IMR-90 (cell line): Measurements from ENCODE around the gene TSPAN8. TPM values are rescaled to one million over a fixed set of nuclear protein-coding genes. Genes with fewer than 3 reads are reported as not detected.

Experiments used
- ATAC-seq: fragments of 200-7000 bp; cut with Tn5 transposase; 2 replicates; pipeline ENCODE4 v1.9.1; 2020; ENCODE audit warnings: low read depth, mild to moderate bottlenecking, moderate library complexity
- BruUV-seq: library from RNA; stranded (reverse); fragments of 400-500 nt; replicated peaks from 2 replicates; lab custom pipeline; 2021; lab: Mats Ljungman, UMichigan
- CTCF ChIA-PET: fragments of 300-600 bp; formaldehyde crosslinking; extraction: SDS; loops from one replicate; lab custom pipeline; 2021; ENCODE audit warnings: antibody characterized with exemption; lab: Yijun Ruan, JAX
- POLR2A ChIA-PET: fragments of 300-600 bp; sonication (Branson Sonifier 250); formaldehyde crosslinking; loops from one replicate; lab custom pipeline; 2022; ENCODE audit warnings: antibody characterized with exemption; ENCODE audit not compliant: unreplicated experiment; lab: Charles Lee
- DNase-seq: peaks from one replicate; pipeline ENCODE4 v3.0.0; 2013
- H2AFZ ChIP-seq: replicated peaks from 2 replicates; pipeline ENCODE3; 2013; ENCODE audit warnings: low read length, mild to moderate bottlenecking; ENCODE audit not compliant: poor library complexity
- H2AK5ac ChIP-seq: 2 replicates; pipeline ENCODE4 v1.6.1; 2013; ENCODE audit warnings: low read depth, low read length, inconsistent platforms
- H2AK9ac ChIP-seq: replicated peaks from 2 replicates; pipeline ENCODE3; 2013; ENCODE audit warnings: mild to moderate bottlenecking, low read depth, low read length, moderate library complexity; ENCODE audit not compliant: poor library complexity
- H2BK120ac ChIP-seq: 2 replicates; pipeline ENCODE4 v1.6.1; 2013; ENCODE audit warnings: low read depth, low read length, inconsistent platforms
- H2BK15ac ChIP-seq: 3 replicates; pipeline ENCODE4 v1.6.1; 2013; ENCODE audit warnings: low read depth, low read length, inconsistent platforms
- H2BK20ac ChIP-seq: 2 replicates; pipeline ENCODE4 v1.6.1; 2013; ENCODE audit warnings: low read depth, mild to moderate bottlenecking, inconsistent platforms, low read length, moderate library complexity
- H2BK5ac ChIP-seq: 2 replicates; pipeline ENCODE4 v1.6.1; 2013; ENCODE audit warnings: mild to moderate bottlenecking, low read depth, low read length, inconsistent platforms; ENCODE audit not compliant: poor library complexity, severe bottlenecking
- H3K14ac ChIP-seq: replicated peaks from 2 replicates; pipeline ENCODE4 v1.6.1; 2013; ENCODE audit warnings: low read depth, low read length, inconsistent platforms
- H3K18ac ChIP-seq: 2 replicates; pipeline ENCODE4 v1.6.1; 2013; ENCODE audit warnings: low read depth, low read length, control low read depth
- H3K23ac ChIP-seq: 2 replicates; pipeline ENCODE4 v1.6.1; 2013; ENCODE audit warnings: low read depth, low read length, inconsistent platforms
- H3K27ac ChIP-seq: 2 replicates; pipeline ENCODE4 v1.5.1; 2013; ENCODE audit warnings: mild to moderate bottlenecking, control low read depth, low read length; ENCODE audit not compliant: insufficient read depth
- H3K27me3 ChIP-seq: 2 replicates; pipeline ENCODE4 v1.6.1; 2013; ENCODE audit warnings: low read length; ENCODE audit not compliant: control insufficient read depth, insufficient read depth
- H3K36me3 ChIP-seq: 2 replicates; pipeline ENCODE4 v1.6.1; 2013; ENCODE audit warnings: low read length, mixed read lengths; ENCODE audit not compliant: control insufficient read depth, insufficient read depth
- H3K4ac ChIP-seq: 2 replicates; pipeline ENCODE4 v1.6.1; 2013; ENCODE audit warnings: low read depth, low read length, inconsistent platforms
- H3K4me1 ChIP-seq: 2 replicates; pipeline ENCODE4 v1.6.1; 2013; ENCODE audit warnings: low read length, mixed read lengths; ENCODE audit not compliant: control insufficient read depth, insufficient read depth
- H3K4me2 ChIP-seq: 2 replicates; pipeline ENCODE4 v1.6.1; 2013; ENCODE audit warnings: low read depth, mild to moderate bottlenecking, control low read depth, low read length, moderate library complexity
- H3K4me3 ChIP-seq: 2 replicates; pipeline ENCODE4 v1.5.1; 2013; ENCODE audit warnings: low read depth, mild to moderate bottlenecking, control low read depth, low read length, moderate library complexity; ENCODE audit not compliant: insufficient read depth
- H3K56ac ChIP-seq: 2 replicates; pipeline ENCODE4 v1.6.1; 2013; ENCODE audit warnings: low read length, inconsistent platforms; ENCODE audit not compliant: insufficient read depth; ENCODE audit errors: extremely low read depth
- H3K79me1 ChIP-seq, 2 experiments: 2 replicates each; pipeline ENCODE4 v1.6.1; 2013; ENCODE audit warnings: low read length in 2 of 2, inconsistent platforms in 1 of 2, low read depth in 1 of 2
- H3K9ac ChIP-seq: 2 replicates; pipeline ENCODE4 v1.6.1; 2013; ENCODE audit warnings: low read depth, low read length, control low read depth
- H3K9me1 ChIP-seq: 2 replicates; pipeline ENCODE4 v1.6.1; 2013; ENCODE audit warnings: low read length, inconsistent platforms; ENCODE audit not compliant: insufficient read depth
- H3K9me3 ChIP-seq: 2 replicates; pipeline ENCODE4 v1.6.1; 2013; ENCODE audit warnings: low read length; ENCODE audit not compliant: control insufficient read depth, insufficient read depth
- H4K20me1 ChIP-seq: 2 replicates; pipeline ENCODE4 v1.6.1; 2013; ENCODE audit warnings: low read length, inconsistent platforms; ENCODE audit not compliant: insufficient read depth
- H4K5ac ChIP-seq: 2 replicates; pipeline ENCODE4 v1.6.1; 2013; ENCODE audit warnings: mild to moderate bottlenecking, low read depth, low read length, control low read depth
- H4K8ac ChIP-seq, 2 experiments: 2 replicates each; pipeline ENCODE4 v1.6.1; 2013; ENCODE audit warnings: low read depth in 2 of 2, low read length in 2 of 2, control low read depth in 1 of 2, inconsistent platforms in 1 of 2
- H4K91ac ChIP-seq: 2 replicates; pipeline ENCODE4 v1.6.1; 2013; ENCODE audit warnings: low read depth, low read length, inconsistent platforms; ENCODE audit not compliant: insufficient read depth
- CEBPB ChIP-seq: IDR thresholded peaks from 2 replicates; pipeline ENCODE4 v1.6.1; 2012; ENCODE audit warnings: low read depth, low read length, improper control_type of control experiment
- RFX5 ChIP-seq: IDR thresholded peaks from 2 replicates; pipeline ENCODE4 v1.8.0; 2012; ENCODE audit warnings: low read depth, mild to moderate bottlenecking, low read length, moderate library complexity
- WGBS, 2 experiments: methylation state at CpG; one replicate each; pipeline versions ENCODE4 v1.1.5 to v1.1.7; 2013; ENCODE audit warnings: missing lambda C conversion rate in 2 of 2; ENCODE audit not compliant: insufficient read length in 1 of 2; ENCODE audit errors: extremely low coverage in 2 of 2; 5-methylcytosine and 5-hydroxymethylcytosine counted together
- dilution Hi-C: fragments of 300-500 bp; cut with HindIII; formaldehyde crosslinking; loops from one replicate; pipeline ENCODE4 v1.14.3; 2018; ENCODE audit warnings: low sequenced_read_pairs; ENCODE audit not compliant: unreplicated experiment
- in situ Hi-C: fragments of 300-500 bp; cut with MboI; formaldehyde crosslinking; loops from 3 replicates; pipeline ENCODE4 v1.14.3; 2019; ENCODE audit warnings: low sequenced_read_pairs, inconsistent platforms, mixed read lengths
- intact Hi-C: fragments of 100-400 bp; cut with micrococcal nuclease; formaldehyde crosslinking; loops from 2 replicates; pipeline ENCODE4 v1.10.0; 2022
- polyA plus RNA-seq, 3 experiments: library from polyadenylated mRNA; depleted of rRNA; stranded (reverse); fragments of >200 nt; gene quantifications; 2 replicates each; pipeline ENCODE4 v1.2.3, GENCODE V29; 2012; ENCODE audit warnings: low replicate concordance in 1 of 3
- total RNA-seq: library from RNA; depleted of rRNA; stranded (reverse); fragments of >200 nt; gene quantifications from 2 replicates; pipeline ENCODE4 v1.2.3, GENCODE V29; 2012
- TF ChIP-seq, protein P1 (sequence below): conservative IDR thresholded peaks from 2 replicates; pipeline ENCODE4 v1.5.1; 2012; ENCODE audit warnings: mild to moderate bottlenecking, low read depth, low read length, improper control_type of control experiment
- TF ChIP-seq, protein P2 (sequence below): fragments of 150-350 bp; IDR thresholded peaks from 2 replicates; pipeline ENCODE4 v1.6.1; 2017; ENCODE audit warnings: mild to moderate bottlenecking, antibody characterized with exemption, low read length, low read depth

The TSPAN8 gene
- total and polyA plus RNA-seq, 2 of the 4 experiments (the other 2 are of a cell fraction), result not detected

DNA sequence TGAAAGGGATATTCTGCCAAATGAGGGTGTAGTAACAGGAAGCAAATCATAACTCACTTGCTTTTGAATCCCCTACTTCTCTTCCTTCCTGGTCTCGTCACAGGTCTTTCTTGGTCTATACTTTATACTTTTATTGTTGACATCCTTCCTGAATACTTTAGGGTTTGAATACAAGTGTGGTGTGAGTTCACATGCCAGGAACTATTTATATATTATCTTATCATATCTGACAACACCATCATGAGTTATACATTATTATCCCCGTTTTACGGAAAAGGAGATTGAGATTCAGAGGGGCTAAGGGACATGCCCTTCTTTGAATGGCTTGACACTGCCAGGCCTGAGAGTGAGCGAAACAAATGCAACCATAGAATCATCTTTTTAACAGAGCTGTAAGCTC, 33.0 kb upstream of the TSPAN8 start:
- H2AK5ac ChIP-seq, result no peak overlapping the region
- TF ChIP-seq, protein P1, sequence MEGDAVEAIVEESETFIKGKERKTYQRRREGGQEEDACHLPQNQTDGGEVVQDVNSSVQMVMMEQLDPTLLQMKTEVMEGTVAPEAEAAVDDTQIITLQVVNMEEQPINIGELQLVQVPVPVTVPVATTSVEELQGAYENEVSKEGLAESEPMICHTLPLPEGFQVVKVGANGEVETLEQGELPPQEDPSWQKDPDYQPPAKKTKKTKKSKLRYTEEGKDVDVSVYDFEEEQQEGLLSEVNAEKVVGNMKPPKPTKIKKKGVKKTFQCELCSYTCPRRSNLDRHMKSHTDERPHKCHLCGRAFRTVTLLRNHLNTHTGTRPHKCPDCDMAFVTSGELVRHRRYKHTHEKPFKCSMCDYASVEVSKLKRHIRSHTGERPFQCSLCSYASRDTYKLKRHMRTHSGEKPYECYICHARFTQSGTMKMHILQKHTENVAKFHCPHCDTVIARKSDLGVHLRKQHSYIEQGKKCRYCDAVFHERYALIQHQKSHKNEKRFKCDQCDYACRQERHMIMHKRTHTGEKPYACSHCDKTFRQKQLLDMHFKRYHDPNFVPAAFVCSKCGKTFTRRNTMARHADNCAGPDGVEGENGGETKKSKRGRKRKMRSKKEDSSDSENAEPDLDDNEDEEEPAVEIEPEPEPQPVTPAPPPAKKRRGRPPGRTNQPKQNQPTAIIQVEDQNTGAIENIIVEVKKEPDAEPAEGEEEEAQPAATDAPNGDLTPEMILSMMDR, result no peak
- TF ChIP-seq RFX5 (no peak), CEBPB (no peak)
- TF ChIP-seq, protein P2, sequence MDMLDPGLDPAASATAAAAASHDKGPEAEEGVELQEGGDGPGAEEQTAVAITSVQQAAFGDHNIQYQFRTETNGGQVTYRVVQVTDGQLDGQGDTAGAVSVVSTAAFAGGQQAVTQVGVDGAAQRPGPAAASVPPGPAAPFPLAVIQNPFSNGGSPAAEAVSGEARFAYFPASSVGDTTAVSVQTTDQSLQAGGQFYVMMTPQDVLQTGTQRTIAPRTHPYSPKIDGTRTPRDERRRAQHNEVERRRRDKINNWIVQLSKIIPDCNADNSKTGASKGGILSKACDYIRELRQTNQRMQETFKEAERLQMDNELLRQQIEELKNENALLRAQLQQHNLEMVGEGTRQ, result no peak
- H4K20me1 ChIP-seq, result no peaks in the 10 kb centered on the region
- H2BK5ac ChIP-seq, result no peak overlapping the region
- H3K27ac ChIP-seq, result no peak overlapping the region
- dilution Hi-C loops (no loop called here), in situ Hi-C loops (no loop called here), intact Hi-C loops (no loop called here)
- H3K14ac ChIP-seq, result no peak overlapping the region
- DNase-seq, result no peak
- no peak overlapping the region for H3K23ac ChIP-seq
- no peak overlapping the region for H3K4me3 ChIP-seq
- no peak overlapping the region for H4K8ac ChIP-seq
- H3K27me3 ChIP-seq, result no peaks in the 10 kb centered on the region
- no peaks in the 10 kb centered on the region for H3K4me1 ChIP-seq
- no peaks in the 10 kb centered on the region for H3K36me3 ChIP-seq
- no CpG with 5 or more reads among the region's 4 CpGs for WGBS, 2 experiments
- no peak overlapping the region for H4K91ac ChIP-seq
- ChIA-PET CTCF (no interaction called here), POLR2A (no interaction called here)
- H2BK20ac ChIP-seq, result no peak overlapping the region
- no peaks in the 10 kb centered on the region for H3K79me1 ChIP-seq
- H2BK15ac ChIP-seq, result no peak overlapping the region
- no peak overlapping the region for H2AFZ ChIP-seq
- no peak overlapping the region for H2BK120ac ChIP-seq
- no peak overlapping the region for H2AK9ac ChIP-seq
- no TSS peak for BruUV-seq
- H3K9ac ChIP-seq, result no peak overlapping the region
- no peak overlapping the region for H3K56ac ChIP-seq
- no peak overlapping the region for H3K4me2 ChIP-seq
- H3K9me1 ChIP-seq, result no peaks in the 10 kb centered on the region
- peaks cover 8% of the 10 kb centered on the region; the same call in 1 of the 2 replicates for H3K9me3 ChIP-seq
- no peak for ATAC-seq
- H3K18ac ChIP-seq, result no peak overlapping the region
- H3K4ac ChIP-seq, result no peak overlapping the region
- no peak overlapping the region for H4K5ac ChIP-seq
